ENCODE results near the gene JADE1.

DNA sequence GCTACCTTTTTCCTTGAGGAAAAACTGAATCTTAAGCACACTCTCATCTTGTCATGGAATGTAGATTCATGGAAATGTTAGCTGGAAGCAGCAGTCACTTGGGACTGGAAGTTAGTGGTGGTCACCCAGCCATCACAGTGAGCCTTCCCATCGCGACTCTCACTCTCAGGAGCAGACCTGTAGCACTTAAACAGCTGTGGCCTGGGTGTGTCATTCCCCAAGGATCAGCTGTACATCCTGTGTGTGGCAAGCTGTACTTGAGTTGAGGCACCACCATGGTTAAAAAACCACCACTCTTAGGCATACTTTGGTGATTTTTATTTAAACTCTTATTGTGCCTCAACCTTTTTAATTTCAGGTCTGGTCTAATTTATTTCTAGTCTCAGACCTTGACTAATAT lies 46.7 kb downstream of the JADE1 start:
- TF ChIP-seq, protein P1, sequence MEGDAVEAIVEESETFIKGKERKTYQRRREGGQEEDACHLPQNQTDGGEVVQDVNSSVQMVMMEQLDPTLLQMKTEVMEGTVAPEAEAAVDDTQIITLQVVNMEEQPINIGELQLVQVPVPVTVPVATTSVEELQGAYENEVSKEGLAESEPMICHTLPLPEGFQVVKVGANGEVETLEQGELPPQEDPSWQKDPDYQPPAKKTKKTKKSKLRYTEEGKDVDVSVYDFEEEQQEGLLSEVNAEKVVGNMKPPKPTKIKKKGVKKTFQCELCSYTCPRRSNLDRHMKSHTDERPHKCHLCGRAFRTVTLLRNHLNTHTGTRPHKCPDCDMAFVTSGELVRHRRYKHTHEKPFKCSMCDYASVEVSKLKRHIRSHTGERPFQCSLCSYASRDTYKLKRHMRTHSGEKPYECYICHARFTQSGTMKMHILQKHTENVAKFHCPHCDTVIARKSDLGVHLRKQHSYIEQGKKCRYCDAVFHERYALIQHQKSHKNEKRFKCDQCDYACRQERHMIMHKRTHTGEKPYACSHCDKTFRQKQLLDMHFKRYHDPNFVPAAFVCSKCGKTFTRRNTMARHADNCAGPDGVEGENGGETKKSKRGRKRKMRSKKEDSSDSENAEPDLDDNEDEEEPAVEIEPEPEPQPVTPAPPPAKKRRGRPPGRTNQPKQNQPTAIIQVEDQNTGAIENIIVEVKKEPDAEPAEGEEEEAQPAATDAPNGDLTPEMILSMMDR (IDR thresholded peaks at IDR 0.05): no peak
- no peak for TF ChIP-seq POLR2A (IDR thresholded peaks at IDR 0.05)
